HCT116 (cell line): ENCODE results near the gene CNTN5. TPM values are rescaled to one million over a fixed set of nuclear protein-coding genes. Genes with fewer than 3 reads are reported as not detected.

Source experiments
- ATAC-seq: fragments of 200-7000 bp; cut with Tn5 transposase; 2 replicates; pipeline ENCODE4 v1.9.1; 2020; ENCODE audit warnings: mild to moderate bottlenecking, moderate library complexity
- BruUV-seq: library from RNA; stranded (reverse); fragments of 400-500 nt; replicated peaks from 2 replicates; lab custom pipeline; 2021; lab: Mats Ljungman, UMichigan
- CTCF ChIA-PET: fragments of 300-600 bp; sonication (Branson Sonifier 250); formaldehyde crosslinking; loops from one replicate; lab custom pipeline; 2021; ENCODE audit warnings: antibody characterized with exemption; lab: Charles Lee
- POLR2A ChIA-PET: fragments of 300-600, 350-600 bp; sonication (Branson Sonifier 250); formaldehyde crosslinking; loops from one replicate; lab custom pipeline; 2021; ENCODE audit warnings: antibody characterized with exemption; lab: Charles Lee
- RAD21 ChIA-PET, 2 experiments: fragments of 300-600 bp; sonication (Branson Sonifier 250); formaldehyde crosslinking; loops; one replicate each; lab custom pipeline; 2023; ENCODE audit warnings: low total read pairs in 2 of 2; ENCODE audit not compliant: uncharacterized antibody in 2 of 2, unreplicated experiment in 2 of 2, low non-redundant PET in 1 of 2; lab: Charles Lee
- DNase-seq: peaks from one replicate; pipeline ENCODE4 v3.0.0-alpha.2; 2010; ENCODE audit warnings: low read depth, low spot score
- H2AFZ ChIP-seq: fragments of 200-600 bp; shearing (Covaris generic), sonication (generic); 2 replicates; pipeline ENCODE4 v1.6.1; 2017; ENCODE audit warnings: low read depth, mixed run types, mixed read lengths, antibody characterized with exemption, low read length; ENCODE audit not compliant: poor library complexity, severe bottlenecking
- H3K27ac ChIP-seq: 2 replicates; pipeline ENCODE4 v1.5.1; 2012; ENCODE audit warnings: low read depth, low read length
- H3K27me3 ChIP-seq: fragments of 200-600 bp; sonication (generic); 2 replicates; pipeline ENCODE4 v1.6.1; 2016; ENCODE audit warnings: mixed run types, low read length, mixed read lengths; ENCODE audit not compliant: insufficient read depth
- H3K36me3 ChIP-seq, 2 experiments: fragments of 200-500 bp in 1 of 2; fragments of 200-600 bp in 1 of 2; sonication (Bioruptor generic) in 1 of 2; sonication (generic) in 1 of 2; 2 replicates each; pipeline versions ENCODE4 v1.5.1 to v1.6.1; 2014 to 2016; ENCODE audit warnings: low read length in 2 of 2, inconsistent platforms in 1 of 2, mixed read lengths in 1 of 2, mixed run types in 1 of 2; ENCODE audit not compliant: insufficient read depth in 2 of 2, control insufficient read depth in 1 of 2
- H3K4me1 ChIP-seq, 2 experiments: fragments of 200-600 bp in 1 of 2; sonication (generic) in 1 of 2; 2 replicates each; pipeline versions ENCODE4 v1.5.1 to v1.6.1; 2012 to 2017; ENCODE audit warnings: low read length in 2 of 2, inconsistent platforms in 1 of 2, mild to moderate bottlenecking in 1 of 2, mixed read lengths in 1 of 2, mixed run types in 1 of 2, moderate library complexity in 1 of 2; ENCODE audit not compliant: insufficient read depth in 2 of 2, control insufficient read depth in 1 of 2
- H3K4me2 ChIP-seq: fragments of 200-600 bp; sonication (generic); 2 replicates; pipeline ENCODE4 v1.6.1; 2017; ENCODE audit warnings: mixed run types, low read length, mixed read lengths
- H3K4me3 ChIP-seq, 2 experiments: fragments of 200-600 bp in 1 of 2; sonication (generic) in 1 of 2; replicated peaks in 1 of 2; 2 replicates each; pipeline ENCODE4 v1.5.1; 2011 to 2016; ENCODE audit warnings: low read length in 2 of 2, control low read depth in 1 of 2, low read depth in 1 of 2, mild to moderate bottlenecking in 1 of 2, mixed read lengths in 1 of 2, mixed run types in 1 of 2
- H3K79me2 ChIP-seq: fragments of 200-600 bp; sonication (generic); 2 replicates; pipeline ENCODE4 v1.6.1; 2017; ENCODE audit warnings: mild to moderate bottlenecking, mixed run types, low read length, moderate library complexity, mixed read lengths; ENCODE audit not compliant: insufficient read depth
- H3K9ac ChIP-seq: fragments of 200-600 bp; sonication (generic); 2 replicates; pipeline ENCODE4 v1.6.1; 2016; ENCODE audit warnings: low read length, mixed read lengths
- H3K9me2 ChIP-seq: fragments of 200-600 bp; sonication (generic), shearing (Covaris generic); 2 replicates; pipeline ENCODE4 v1.6.1; 2017; ENCODE audit warnings: mixed run types, mild to moderate bottlenecking, moderate library complexity; ENCODE audit not compliant: insufficient read depth
- H3K9me3 ChIP-seq, 2 experiments: fragments of 200-500 bp in 1 of 2; fragments of 200-600 bp in 1 of 2; sonication (Bioruptor generic) in 1 of 2; sonication (generic) in 1 of 2; 2 replicates each; pipeline ENCODE4 v1.6.1; 2014 to 2017; ENCODE audit warnings: low read length in 2 of 2, mixed read lengths in 2 of 2, inconsistent platforms in 1 of 2, low read depth in 1 of 2, mild to moderate bottlenecking in 1 of 2, mixed run types in 1 of 2, moderate library complexity in 1 of 2; ENCODE audit not compliant: control insufficient read depth in 1 of 2, insufficient read depth in 1 of 2
- H4K20me1 ChIP-seq: fragments of 200-600 bp; sonication (generic), shearing (Covaris generic); 2 replicates; pipeline ENCODE4 v1.6.1; 2017; ENCODE audit warnings: mixed run types, mild to moderate bottlenecking, moderate library complexity; ENCODE audit not compliant: insufficient read depth
- CBX3 ChIP-seq: IDR thresholded peaks from 2 replicates; pipeline ENCODE4 v1.6.1; 2012; ENCODE audit warnings: low read depth
- CEBPB ChIP-seq: IDR thresholded peaks from 2 replicates; pipeline ENCODE4 v1.6.1; 2012; ENCODE audit warnings: low read depth
- EGR1 ChIP-seq: IDR thresholded peaks from 2 replicates; pipeline ENCODE4 v1.6.1; 2012; ENCODE audit warnings: low read depth
- JUND ChIP-seq: IDR thresholded peaks from 2 replicates; pipeline ENCODE4 v1.6.1; 2012
- POLR2AphosphoS5 ChIP-seq: IDR thresholded peaks from 2 replicates; pipeline ENCODE4 v1.6.1; 2011; ENCODE audit warnings: mild to moderate bottlenecking, low read depth, low read length, moderate library complexity
- RAD21 ChIP-seq: IDR thresholded peaks from 2 replicates; pipeline ENCODE4 v1.6.1; 2012; ENCODE audit warnings: low read depth, mild to moderate bottlenecking
- SIN3A ChIP-seq: IDR thresholded peaks from 2 replicates; pipeline ENCODE4 v1.6.1; 2012; ENCODE audit warnings: low read depth
- SRF ChIP-seq: IDR thresholded peaks from 2 replicates; pipeline ENCODE4 v1.6.1; 2012; ENCODE audit warnings: low read depth
- YY1 ChIP-seq: IDR thresholded peaks from 2 replicates; pipeline ENCODE4 v1.6.1; 2011; ENCODE audit warnings: low read length, low read depth, moderate library complexity, mild to moderate bottlenecking; ENCODE audit not compliant: insufficient replicate concordance; ENCODE audit errors: extremely low read depth
- ZNF274 ChIP-seq: fragments of 200-500 bp; sonication (Bioruptor generic); IDR thresholded peaks from 2 replicates; pipeline ENCODE4 v1.6.1; 2014; ENCODE audit warnings: mild to moderate bottlenecking, low read depth, low read length, inconsistent platforms
- intact Hi-C: fragments of 100-400 bp; cut with micrococcal nuclease; formaldehyde crosslinking; loops from 2 replicates; pipeline ENCODE4 v1.10.0; 2022
- total RNA-seq: library from RNA; stranded (reverse); gene quantifications from one replicate; pipeline ENCODE4 v1.2.1, GENCODE V29; 2021; ENCODE audit not compliant: unreplicated experiment
- TF ChIP-seq, protein P1 (sequence below), 3 experiments: fragments of 200-600 bp in 1 of 3; sonication (generic) in 1 of 3; IDR thresholded peaks in 2 of 3; conservative IDR thresholded peaks in 1 of 3; 2 replicates each; pipeline ENCODE4 v1.5.1; 2012 to 2017; ENCODE audit warnings: low read depth in 2 of 3, low read length in 2 of 3, antibody characterized with exemption in 1 of 3, borderline replicate concordance in 1 of 3, control low read depth in 1 of 3, mild to moderate bottlenecking in 1 of 3, mixed read lengths in 1 of 3, mixed run types in 1 of 3, moderate library complexity in 1 of 3; ENCODE audit not compliant: insufficient read depth in 1 of 3
- TF ChIP-seq, protein P2 (sequence below): IDR thresholded peaks from 2 replicates; pipeline ENCODE4 v1.6.1; 2011; ENCODE audit warnings: mild to moderate bottlenecking, low read length, moderate library complexity; ENCODE audit not compliant: insufficient replicate concordance; ENCODE audit errors: extremely low read depth
- TF ChIP-seq, protein P3 (sequence below): IDR thresholded peaks from 2 replicates; pipeline ENCODE4 v1.6.1; 2012

Gene CNTN5
- total RNA-seq, 1 experiment from 2014 or later, result not detected

DNA sequence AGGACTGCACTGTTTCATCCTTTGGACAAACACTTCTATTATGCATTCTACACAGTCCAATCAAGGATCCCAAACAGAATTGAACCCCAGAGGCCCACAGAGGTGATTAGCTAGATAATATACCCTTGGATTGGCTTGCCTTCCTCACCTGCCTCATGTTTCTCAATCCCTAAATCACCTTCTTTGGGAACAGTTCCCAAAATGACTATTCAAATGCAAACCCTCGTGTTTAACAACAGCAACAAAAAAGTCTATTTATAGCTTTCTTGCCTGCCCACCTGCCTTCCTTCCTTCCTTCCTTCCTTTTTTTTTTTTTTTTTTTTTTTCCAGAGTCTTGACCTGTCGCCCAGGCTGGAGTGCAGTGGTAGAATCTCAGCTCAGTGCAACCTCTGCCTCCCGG lies 180.0 kb downstream of the CNTN5 start:
- Histone ChIP-seq H3K36me3 (no peaks in the 10 kb centered on the region), H3K27me3 (no peaks in the 10 kb centered on the region), H3K9ac (no peak overlapping the region), H3K9me3 (peaks cover 6 to 7% of the 10 kb centered on the region in 2 experiments; a peak in 3 of 4 replicates), H3K79me2 (no peaks in the 10 kb centered on the region), H4K20me1 (no peaks in the 10 kb centered on the region), H3K27ac (no peak overlapping the region), H3K4me3 (no peak overlapping the region), H2AFZ (no peak overlapping the region), H3K9me2 (no peaks in the 10 kb centered on the region), H3K4me1 (no peaks in the 10 kb centered on the region), H3K4me2 (no peak overlapping the region)
- intact Hi-C loops, result no loop called here
- TF ChIP-seq, protein P1, sequence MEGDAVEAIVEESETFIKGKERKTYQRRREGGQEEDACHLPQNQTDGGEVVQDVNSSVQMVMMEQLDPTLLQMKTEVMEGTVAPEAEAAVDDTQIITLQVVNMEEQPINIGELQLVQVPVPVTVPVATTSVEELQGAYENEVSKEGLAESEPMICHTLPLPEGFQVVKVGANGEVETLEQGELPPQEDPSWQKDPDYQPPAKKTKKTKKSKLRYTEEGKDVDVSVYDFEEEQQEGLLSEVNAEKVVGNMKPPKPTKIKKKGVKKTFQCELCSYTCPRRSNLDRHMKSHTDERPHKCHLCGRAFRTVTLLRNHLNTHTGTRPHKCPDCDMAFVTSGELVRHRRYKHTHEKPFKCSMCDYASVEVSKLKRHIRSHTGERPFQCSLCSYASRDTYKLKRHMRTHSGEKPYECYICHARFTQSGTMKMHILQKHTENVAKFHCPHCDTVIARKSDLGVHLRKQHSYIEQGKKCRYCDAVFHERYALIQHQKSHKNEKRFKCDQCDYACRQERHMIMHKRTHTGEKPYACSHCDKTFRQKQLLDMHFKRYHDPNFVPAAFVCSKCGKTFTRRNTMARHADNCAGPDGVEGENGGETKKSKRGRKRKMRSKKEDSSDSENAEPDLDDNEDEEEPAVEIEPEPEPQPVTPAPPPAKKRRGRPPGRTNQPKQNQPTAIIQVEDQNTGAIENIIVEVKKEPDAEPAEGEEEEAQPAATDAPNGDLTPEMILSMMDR (IDR thresholded peaks at IDR 0.05 in 2 of 3, conservative IDR thresholded peaks at IDR 0.05 in 1 of 3; ENCODE audit: borderline replicate concordance in 1 of 3, insufficient read depth in 1 of 3, low read depth in 2 of 3, low read length in 2 of 3), result no peak
- TF ChIP-seq, protein P2, sequence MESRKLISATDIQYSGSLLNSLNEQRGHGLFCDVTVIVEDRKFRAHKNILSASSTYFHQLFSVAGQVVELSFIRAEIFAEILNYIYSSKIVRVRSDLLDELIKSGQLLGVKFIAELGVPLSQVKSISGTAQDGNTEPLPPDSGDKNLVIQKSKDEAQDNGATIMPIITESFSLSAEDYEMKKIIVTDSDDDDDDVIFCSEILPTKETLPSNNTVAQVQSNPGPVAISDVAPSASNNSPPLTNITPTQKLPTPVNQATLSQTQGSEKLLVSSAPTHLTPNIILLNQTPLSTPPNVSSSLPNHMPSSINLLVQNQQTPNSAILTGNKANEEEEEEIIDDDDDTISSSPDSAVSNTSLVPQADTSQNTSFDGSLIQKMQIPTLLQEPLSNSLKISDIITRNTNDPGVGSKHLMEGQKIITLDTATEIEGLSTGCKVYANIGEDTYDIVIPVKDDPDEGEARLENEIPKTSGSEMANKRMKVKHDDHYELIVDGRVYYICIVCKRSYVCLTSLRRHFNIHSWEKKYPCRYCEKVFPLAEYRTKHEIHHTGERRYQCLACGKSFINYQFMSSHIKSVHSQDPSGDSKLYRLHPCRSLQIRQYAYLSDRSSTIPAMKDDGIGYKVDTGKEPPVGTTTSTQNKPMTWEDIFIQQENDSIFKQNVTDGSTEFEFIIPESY, result no peak
- no peak for TF ChIP-seq POLR2AphosphoS5
- TF ChIP-seq CBX3, result no peak
- RAD21 ChIA-PET, result no interaction called here
- DNase-seq (no peak), ATAC-seq (no peak)
- POLR2A ChIA-PET, result no interaction called here
- CTCF ChIA-PET, result no interaction called here
- no TSS peak for BruUV-seq

DNA sequence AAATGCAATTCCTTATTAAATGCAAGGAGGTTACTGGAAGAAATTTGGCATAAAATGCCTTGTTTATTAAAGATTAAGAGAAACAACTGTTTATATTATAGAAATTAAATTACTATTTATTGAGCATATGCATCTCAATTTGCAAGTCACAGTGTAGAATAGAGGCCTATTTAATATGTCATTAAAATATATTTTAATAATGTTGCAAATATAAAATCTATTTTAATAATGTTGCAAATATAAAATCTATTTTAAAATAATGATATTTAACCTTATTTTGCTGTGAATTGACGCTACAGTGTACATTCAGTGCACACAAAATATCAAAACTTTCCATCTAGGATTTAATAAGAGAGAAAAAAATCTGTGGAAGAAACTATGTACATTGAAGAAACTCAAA lies 188.1 kb downstream of the CNTN5 start:
- no peaks in the 10 kb centered on the region for H3K79me2 ChIP-seq
- ChIA-PET RAD21 (no interaction called here), CTCF (no interaction called here), POLR2A (no interaction called here)
- H3K4me2 ChIP-seq, result no peak overlapping the region
- ATAC-seq, result no peak
- no peak overlapping the region for H3K4me3 ChIP-seq
- intact Hi-C loops, result no loop called here
- H3K36me3 ChIP-seq, result no peaks in the 10 kb centered on the region
- no peaks in the 10 kb centered on the region for H3K9me2 ChIP-seq
- no peak overlapping the region for H3K9ac ChIP-seq
- no peak overlapping the region for H2AFZ ChIP-seq
- H3K4me1 ChIP-seq, result no peaks in the 10 kb centered on the region
- peaks cover 8 to 9% of the 10 kb centered on the region in 2 experiments; a peak in 3 of 4 replicates for H3K9me3 ChIP-seq
- H3K27ac ChIP-seq, result no peak overlapping the region
- H3K27me3 ChIP-seq, result no peaks in the 10 kb centered on the region
- H4K20me1 ChIP-seq, result no peaks in the 10 kb centered on the region
- no TSS peak for BruUV-seq
- DNase-seq, result no peak
- TF ChIP-seq, protein P3, sequence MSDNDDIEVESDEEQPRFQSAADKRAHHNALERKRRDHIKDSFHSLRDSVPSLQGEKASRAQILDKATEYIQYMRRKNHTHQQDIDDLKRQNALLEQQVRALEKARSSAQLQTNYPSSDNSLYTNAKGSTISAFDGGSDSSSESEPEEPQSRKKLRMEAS, result no peak
- TF ChIP-seq RAD21 (no peak), ZNF274 (no peak), EGR1 (no peak), CBX3 (no peak), CEBPB (no peak), SRF (no peak), SIN3A (no peak), JUND (no peak), YY1 (no peak)
- TF ChIP-seq, protein P1 (IDR thresholded peaks at IDR 0.05 in 2 of 3, conservative IDR thresholded peaks at IDR 0.05 in 1 of 3; ENCODE audit: borderline replicate concordance in 1 of 3, insufficient read depth in 1 of 3, low read depth in 2 of 3, low read length in 2 of 3), result no peak
